ENCODE measurements around the gene AEBP2. TPM values are rescaled to one million over a fixed set of nuclear protein-coding genes. Genes with fewer than 3 reads are reported as not detected.
A peak's percentile ranks its signal among the peaks of the same experiment; 100 is the strongest.

The AEBP2 gene
- total and polyA plus RNA-seq, 9 of the 15 experiments (the other 6 are each of a cell fraction or from before 2014, with no cell fraction given): 5.7 to 43.7 (median 10.3) TPM

DNA sequence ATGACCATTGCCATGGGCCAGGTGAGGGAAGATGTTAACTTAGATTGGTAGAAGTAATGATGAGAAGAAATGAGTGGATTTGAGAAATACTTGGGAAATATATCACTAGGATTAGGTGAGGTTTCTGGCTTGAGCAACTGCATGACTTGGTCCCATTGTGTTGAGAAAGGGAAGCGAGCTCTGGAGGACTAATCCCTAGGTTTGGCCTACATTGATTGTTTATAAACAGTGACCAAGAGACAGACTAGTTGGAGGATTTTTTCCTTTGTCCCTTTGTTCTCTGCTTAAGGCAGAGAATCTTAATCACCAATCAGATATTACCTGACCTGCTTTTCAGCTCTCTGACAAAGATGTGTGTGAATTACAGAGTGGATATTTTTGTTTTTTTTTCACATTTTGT, 100.5 kb downstream of the AEBP2 start (continued):
- TF ChIP-seq, protein P1, sequence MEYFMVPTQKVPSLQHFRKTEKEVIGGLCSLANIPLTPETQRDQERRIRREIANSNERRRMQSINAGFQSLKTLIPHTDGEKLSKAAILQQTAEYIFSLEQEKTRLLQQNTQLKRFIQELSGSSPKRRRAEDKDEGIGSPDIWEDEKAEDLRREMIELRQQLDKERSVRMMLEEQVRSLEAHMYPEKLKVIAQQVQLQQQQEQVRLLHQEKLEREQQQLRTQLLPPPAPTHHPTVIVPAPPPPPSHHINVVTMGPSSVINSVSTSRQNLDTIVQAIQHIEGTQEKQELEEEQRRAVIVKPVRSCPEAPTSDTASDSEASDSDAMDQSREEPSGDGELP (CRISPR knock-in tag; IDR thresholded peaks at IDR 0.05; ENCODE audit: borderline replicate concordance): no peak
- TF ChIP-seq, protein P2, sequence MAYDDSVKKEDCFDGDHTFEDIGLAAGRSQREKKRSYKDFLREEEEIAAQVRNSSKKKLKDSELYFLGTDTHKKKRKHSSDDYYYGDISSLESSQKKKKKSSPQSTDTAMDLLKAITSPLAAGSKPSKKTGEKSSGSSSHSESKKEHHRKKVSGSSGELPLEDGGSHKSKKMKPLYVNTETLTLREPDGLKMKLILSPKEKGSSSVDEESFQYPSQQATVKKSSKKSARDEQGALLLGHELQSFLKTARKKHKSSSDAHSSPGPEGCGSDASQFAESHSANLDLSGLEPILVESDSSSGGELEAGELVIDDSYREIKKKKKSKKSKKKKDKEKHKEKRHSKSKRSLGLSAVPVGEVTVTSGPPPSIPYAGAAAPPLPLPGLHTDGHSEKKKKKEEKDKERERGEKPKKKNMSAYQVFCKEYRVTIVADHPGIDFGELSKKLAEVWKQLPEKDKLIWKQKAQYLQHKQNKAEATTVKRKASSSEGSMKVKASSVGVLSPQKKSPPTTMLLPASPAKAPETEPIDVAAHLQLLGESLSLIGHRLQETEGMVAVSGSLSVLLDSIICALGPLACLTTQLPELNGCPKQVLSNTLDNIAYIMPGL (CRISPR knock-in tag; IDR thresholded peaks at IDR 0.05): no peak
- no peak for TF ChIP-seq TARDBP (IDR thresholded peaks at IDR 0.05)
- no peak for TF ChIP-seq ETV5 (CRISPR knock-in tag; IDR thresholded peaks at IDR 0.05; ENCODE audit: low read depth)

DNA sequence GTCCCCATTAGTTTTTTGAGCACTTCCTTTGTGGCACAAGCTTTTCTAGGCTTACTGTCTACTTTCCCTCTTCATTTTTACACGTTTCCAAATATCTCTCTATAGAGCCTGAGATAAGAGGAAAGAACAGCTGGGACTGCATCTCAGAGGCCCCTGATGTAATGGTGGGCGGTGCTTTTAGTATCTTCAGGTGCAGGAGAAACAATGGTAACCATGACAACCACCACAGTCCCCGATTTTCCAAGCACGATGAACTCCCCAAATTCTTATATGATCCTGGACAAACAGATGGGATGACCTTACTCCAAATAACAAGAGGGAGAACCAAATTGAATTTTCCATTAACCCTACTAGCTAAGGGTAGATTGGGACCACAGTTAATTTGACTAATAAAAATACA, 103.3 kb downstream of the AEBP2 start:
- Histone ChIP-seq H3K79me2 (ENCODE audit: control insufficient read depth, insufficient read depth, low read length) (no peaks in the 10 kb centered on the region), H2AFZ (ENCODE audit: low read depth, low read length) (no peak overlapping the region), H4K20me1 (replicated peaks; ENCODE audit: control insufficient read depth, insufficient read depth, low read length) (no peaks in the 10 kb centered on the region), H3K9me3 (replicated peaks; ENCODE audit: control insufficient read depth, insufficient read depth, low read depth, low read length) (no peaks in the 10 kb centered on the region), H3K36me3 (ENCODE audit: control insufficient read depth, insufficient read depth, low read length) (no peaks in the 10 kb centered on the region), H3K4me1 (replicated peaks in 1 of 2; ENCODE audit: control insufficient read depth in 2 of 2, insufficient read depth in 2 of 2, low read length in 2 of 2) (no peaks in the 10 kb centered on the region), H3K4me3 (no peak overlapping the region), H3K27me3 (ENCODE audit: control insufficient read depth in 2 of 2, insufficient read depth in 2 of 2, low read length in 2 of 2) (no peaks in the 10 kb centered on the region), H3K4me2 (ENCODE audit: insufficient read depth, low read length) (no peak overlapping the region), H3K27ac (ENCODE audit: extremely low read depth, low read depth, low read length) (no peak overlapping the region), H3K9me1 (ENCODE audit: control insufficient read depth, insufficient read depth, low read length) (no peaks in the 10 kb centered on the region), H3K9ac (ENCODE audit: insufficient read depth in 1 of 2, low read depth in 2 of 2, low read length in 2 of 2) (no peak overlapping the region)
- no peak for FAIRE-seq
- no peak for DNase-seq (ENCODE audit: extremely low read depth in 1 of 4, low spot score in 3 of 4)
- no peak for ATAC-seq
- ChIA-PET POLR2A (interaction anchor here (1.4 kb wide), 1 partner anchor 19 kb away, joined by 3 read pairs; no protein-coding TSS in a partner anchor), CTCF (ENCODE audit: low intra/inter-chr PET ratio) (no interaction called here)
- in situ Hi-C loops (cut with MboI) (no loop called here), intact Hi-C loops (cut with micrococcal nuclease) (no loop called here)
- TF ChIP-seq RFX1 (IDR thresholded peaks at IDR 0.05): peak; percentile 81
- no peak for TF ChIP-seq PHTF2 (CRISPR knock-in tag; IDR thresholded peaks at IDR 0.05)
- no peak for TF ChIP-seq SMAD4 (CRISPR knock-in tag; conservative IDR thresholded peaks at IDR 0.05)
- no TSS peak for BruUV-seq (replicated peaks)
- WGBS (ENCODE audit: insufficient coverage, low coverage, missing lambda C conversion rate): 0% methylated on average over 4 of the region's 4 CpGs

All from K562 (cell line).